HEK293T (cell line): Measurements from ENCODE around the gene CORT.
A peak's percentile ranks its signal among the peaks of the same experiment; 100 is the strongest.

Source experiments
- CTCF ChIA-PET: fragments of 350-600 bp; formaldehyde crosslinking; extraction: SDS; loops from one replicate; lab custom pipeline; 2021; ENCODE audit warnings: antibody characterized with exemption, inconsistent platforms; lab: Yijun Ruan, JAX
- POLR2A ChIA-PET: fragments of 350-600 bp; formaldehyde crosslinking; extraction: SDS; loops from one replicate; lab custom pipeline; 2020; ENCODE audit warnings: antibody characterized with exemption, inconsistent platforms; lab: Yijun Ruan, JAX
- DNase-seq: peaks from one replicate; pipeline ENCODE4 v3.0.0; 2012; ENCODE audit warnings: mixed read lengths; ENCODE audit errors: extremely low spot score
- ARNT ChIP-seq: fragments of 450-650 bp; IDR thresholded peaks from 2 replicates; pipeline ENCODE4 v1.6.1; 2017; ENCODE audit warnings: mild to moderate bottlenecking
- BHLHE40 ChIP-seq: fragments of 450-650 bp; IDR thresholded peaks from 2 replicates; pipeline ENCODE4 v1.6.1; 2016; ENCODE audit warnings: mild to moderate bottlenecking, moderate library complexity, borderline replicate concordance
- CTBP1 ChIP-seq: fragments of 450-650 bp; IDR thresholded peaks from 2 replicates; pipeline ENCODE4 v1.6.1; 2016; ENCODE audit warnings: borderline replicate concordance
- ELF4 ChIP-seq: fragments of 450-650 bp; IDR thresholded peaks from 2 replicates; pipeline ENCODE4 v1.6.1; 2017; ENCODE audit warnings: antibody characterized with exemption
- FOXA1 ChIP-seq: fragments of 450-650 bp; IDR thresholded peaks from 2 replicates; pipeline ENCODE4 v1.6.1; 2016; ENCODE audit warnings: mild to moderate bottlenecking
- FOXK2 ChIP-seq: fragments of 450-650 bp; IDR thresholded peaks from 2 replicates; pipeline ENCODE4 v1.6.1; 2016; ENCODE audit warnings: mild to moderate bottlenecking
- FOXM1 ChIP-seq: fragments of 450-650 bp; IDR thresholded peaks from 2 replicates; pipeline ENCODE4 v1.6.1; 2017; ENCODE audit warnings: mild to moderate bottlenecking, borderline replicate concordance
- HDGF ChIP-seq: fragments of 450-650 bp; IDR thresholded peaks from 2 replicates; pipeline ENCODE4 v1.6.1; 2017; ENCODE audit warnings: antibody characterized with exemption, borderline replicate concordance
- L3MBTL2 ChIP-seq: fragments of 450-650 bp; conservative IDR thresholded peaks from 2 replicates; pipeline ENCODE4 v1.6.1; 2016; ENCODE audit warnings: mild to moderate bottlenecking
- LEF1 ChIP-seq: fragments of 450-650 bp; IDR thresholded peaks from 2 replicates; pipeline ENCODE4 v1.6.1; 2017; ENCODE audit warnings: mild to moderate bottlenecking, borderline replicate concordance
- NFRKB ChIP-seq: fragments of 450-650 bp; IDR thresholded peaks from 2 replicates; pipeline ENCODE4 v1.6.1; 2016; ENCODE audit warnings: mild to moderate bottlenecking, moderate library complexity
- SP1 ChIP-seq: fragments of 450-650 bp; IDR thresholded peaks from 2 replicates; pipeline ENCODE4 v1.6.1; 2017
- SUZ12 ChIP-seq: fragments of 450-650 bp; IDR thresholded peaks from 2 replicates; pipeline ENCODE4 v1.6.1; 2016; ENCODE audit warnings: mild to moderate bottlenecking
- TARDBP ChIP-seq: fragments of 450-650 bp; IDR thresholded peaks from 2 replicates; pipeline ENCODE4 v1.6.1; 2016
- ZNF384 ChIP-seq: fragments of 450-650 bp; IDR thresholded peaks from 2 replicates; pipeline ENCODE4 v1.6.1; 2016
- TF ChIP-seq, protein P1 (sequence below): fragments of 450-650 bp; IDR thresholded peaks from 2 replicates; pipeline ENCODE4 v1.6.1; 2016

Gene CORT

DNA sequence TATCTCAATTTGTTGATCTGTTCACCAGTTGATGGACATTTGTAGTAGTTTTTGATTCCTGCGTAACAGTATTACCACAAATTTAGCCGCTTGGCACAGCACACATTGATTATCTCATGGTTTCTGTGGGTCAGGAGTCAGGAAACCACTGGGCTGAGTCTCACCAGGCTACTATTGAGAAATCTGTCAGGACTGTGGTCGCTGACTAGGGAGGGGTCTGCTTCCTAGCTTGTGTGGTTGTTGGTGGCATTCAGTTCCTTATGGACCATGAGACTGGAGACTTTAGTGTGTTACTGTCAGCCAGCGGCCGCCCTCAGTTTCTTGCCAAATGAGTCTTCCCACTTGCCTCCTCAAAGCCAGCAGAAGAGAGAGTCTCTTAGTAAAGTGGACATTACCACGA lies 34.7 kb downstream of the CORT start:
- POLR2A ChIA-PET, result interaction anchor here (0.6 kb wide), 1 partner anchor 520 kb away, joined by 3 read pairs; no protein-coding TSS in a partner anchor
- DNase-seq, result no peak
- TF ChIP-seq L3MBTL2 (no peak), ZNF384 (no peak), CTBP1 (no peak), LEF1 (no peak), FOXK2 (no peak), FOXM1 (no peak), NFRKB (no peak), BHLHE40 (no peak), TARDBP (no peak), ELF4 (no peak), SP1 (no peak)
- TF ChIP-seq, protein P1, sequence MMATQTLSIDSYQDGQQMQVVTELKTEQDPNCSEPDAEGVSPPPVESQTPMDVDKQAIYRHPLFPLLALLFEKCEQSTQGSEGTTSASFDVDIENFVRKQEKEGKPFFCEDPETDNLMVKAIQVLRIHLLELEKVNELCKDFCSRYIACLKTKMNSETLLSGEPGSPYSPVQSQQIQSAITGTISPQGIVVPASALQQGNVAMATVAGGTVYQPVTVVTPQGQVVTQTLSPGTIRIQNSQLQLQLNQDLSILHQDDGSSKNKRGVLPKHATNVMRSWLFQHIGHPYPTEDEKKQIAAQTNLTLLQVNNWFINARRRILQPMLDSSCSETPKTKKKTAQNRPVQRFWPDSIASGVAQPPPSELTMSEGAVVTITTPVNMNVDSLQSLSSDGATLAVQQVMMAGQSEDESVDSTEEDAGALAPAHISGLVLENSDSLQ, result no peak
- CTCF ChIA-PET, result interaction anchor here (0.7 kb wide), 1 partner anchor 1119 kb away, joined by 3 read pairs; no protein-coding TSS in a partner anchor

DNA sequence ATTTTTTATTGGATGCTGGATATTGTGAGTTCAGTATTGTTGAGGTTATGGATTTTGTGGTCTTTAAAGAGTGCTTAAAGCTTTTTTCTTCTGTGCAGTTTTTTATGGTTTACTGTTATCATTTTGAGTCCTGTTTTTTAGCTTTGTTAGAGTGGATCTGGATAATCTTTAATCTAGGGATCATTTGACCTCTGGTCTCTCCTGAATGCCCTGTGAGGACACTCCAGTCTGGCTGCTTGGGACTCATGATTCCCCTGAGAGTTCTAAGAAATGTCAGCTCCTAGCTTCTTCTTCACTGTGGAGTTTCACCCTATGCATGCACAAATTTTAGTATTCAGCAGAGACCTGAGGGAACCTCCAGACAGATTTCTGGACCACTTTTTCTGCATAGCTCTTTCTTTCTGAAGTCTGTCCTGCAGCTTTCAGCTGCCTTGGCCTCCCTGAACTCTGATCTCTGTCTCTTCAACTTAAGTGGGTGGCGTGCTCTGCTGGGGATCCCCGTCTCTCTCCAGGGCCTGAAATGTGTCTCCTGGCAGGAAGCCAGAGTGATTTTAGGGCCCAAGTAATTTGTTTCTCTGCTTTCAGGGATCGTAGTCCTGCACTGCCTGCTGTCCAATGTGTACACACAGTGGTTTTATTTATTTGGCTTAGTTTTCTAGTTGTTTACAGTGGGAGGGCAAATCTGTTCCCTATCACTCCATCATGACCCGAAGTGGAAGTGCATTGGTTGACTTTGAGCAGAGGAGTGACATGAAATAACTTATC lies 39.6 kb downstream of the CORT start:
- POLR2A ChIA-PET, result interaction anchor here (0.7 to 1.0 kb wide), 3 partner anchors 10 to 627 kb away, joined by 3 read pairs; partner anchors contain the start of gene CENPS
- CTCF ChIA-PET, result interaction anchor here (0.8 kb wide), 1 partner anchor 59 kb away, joined by 4 read pairs; the partner anchor contains the start of gene CENPS
- DNase-seq, result no peak
- TF ChIP-seq SP1 (no peak), ZNF384 (no peak), SUZ12 (no peak), ARNT (no peak), BHLHE40 (no peak)

DNA sequence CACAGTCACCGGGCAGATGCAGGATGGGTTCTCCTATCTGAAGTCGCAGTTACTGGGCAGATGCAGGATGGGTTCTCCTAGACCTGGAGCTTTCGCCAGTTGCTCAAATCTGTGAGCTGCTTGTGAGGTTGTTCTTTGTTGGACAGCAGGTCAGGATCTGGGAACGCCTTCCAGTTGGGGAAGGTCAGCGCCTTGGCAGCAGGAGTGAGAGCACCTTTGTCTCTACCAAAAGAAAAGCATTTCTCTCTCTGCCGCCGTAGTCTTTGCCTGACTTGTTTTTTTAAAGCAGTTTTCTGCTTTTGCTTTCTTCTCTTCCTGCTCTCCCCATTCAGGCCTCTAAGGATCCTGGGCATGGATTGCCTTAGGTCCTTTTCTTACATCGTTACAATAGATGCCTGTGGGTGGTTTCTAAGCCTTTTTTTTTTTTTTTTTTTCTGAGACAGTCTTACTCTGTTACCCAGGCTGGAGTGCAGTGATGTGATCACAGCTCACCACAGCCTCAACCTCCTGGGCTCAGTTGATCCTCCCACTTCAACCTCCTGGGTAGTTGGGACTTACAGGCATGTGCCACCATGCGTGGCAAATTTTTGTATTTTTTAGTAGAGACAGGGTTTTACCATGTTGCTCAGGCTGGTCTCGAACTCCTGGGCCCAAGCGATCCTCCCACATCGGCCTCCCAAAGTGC lies 40.6 kb downstream of the CORT start:
- DNase-seq, result no peak
- ChIA-PET POLR2A (no interaction called here), CTCF (interaction anchor here (0.7 to 5.9 kb wide), 2 partner anchors 61 to 1148 kb away, joined by 4 to 32 read pairs; partner anchors contain the start of gene CENPS)
- TF ChIP-seq NFRKB (no peak), ELF4 (no peak), FOXM1 (no peak), FOXK2 (no peak), FOXA1 (no peak), SP1 (no peak), HDGF (no peak)

DNA sequence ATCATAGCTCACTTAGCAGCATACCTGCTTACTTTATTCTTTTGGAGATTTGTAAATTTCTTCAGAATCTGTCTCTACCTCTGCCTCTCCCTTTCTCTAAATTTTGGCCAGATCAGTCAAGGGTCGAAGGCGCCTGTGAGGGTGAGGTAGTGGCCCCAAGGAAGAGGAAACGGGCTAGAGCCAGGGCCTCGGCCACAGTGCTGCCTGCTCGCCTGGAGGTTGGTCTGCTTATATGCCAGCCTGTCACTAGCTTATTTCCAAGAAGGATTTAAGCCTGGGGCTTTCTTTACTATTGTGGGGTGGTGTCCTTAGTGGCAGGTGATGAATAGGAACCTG lies 44.6 kb downstream of the CORT start:
- POLR2A ChIA-PET, result interaction anchor here (0.7 to 3.8 kb wide), 4 partner anchors 22 to 284 kb away, joined by 3 to 26 read pairs (median 3); partner anchors contain the start of genes CENPS, DFFA and KIF1B
- no peak for DNase-seq
- CTCF ChIA-PET, result interaction anchor here (0.8 to 5.9 kb wide), 9 partner anchors 9 to 436 kb away, joined by 3 to 32 read pairs (median 4); partner anchors contain the start of gene CENPS
- no peak for TF ChIP-seq ZNF384
- no peak for TF ChIP-seq FOXK2
- TF ChIP-seq FOXA1, result no peak
- TF ChIP-seq, protein P1, result no peak
- TF ChIP-seq FOXM1, result no peak
- no peak for TF ChIP-seq TARDBP
- no peak for TF ChIP-seq SUZ12
- no peak for TF ChIP-seq ELF4
- no peak for TF ChIP-seq LEF1
- no peak for TF ChIP-seq NFRKB
- no peak for TF ChIP-seq L3MBTL2
- no peak for TF ChIP-seq BHLHE40
- TF ChIP-seq HDGF, result no peak
- no peak for TF ChIP-seq SP1
- TF ChIP-seq CTBP1, result no peak
- TF ChIP-seq ARNT, result no peak

DNA sequence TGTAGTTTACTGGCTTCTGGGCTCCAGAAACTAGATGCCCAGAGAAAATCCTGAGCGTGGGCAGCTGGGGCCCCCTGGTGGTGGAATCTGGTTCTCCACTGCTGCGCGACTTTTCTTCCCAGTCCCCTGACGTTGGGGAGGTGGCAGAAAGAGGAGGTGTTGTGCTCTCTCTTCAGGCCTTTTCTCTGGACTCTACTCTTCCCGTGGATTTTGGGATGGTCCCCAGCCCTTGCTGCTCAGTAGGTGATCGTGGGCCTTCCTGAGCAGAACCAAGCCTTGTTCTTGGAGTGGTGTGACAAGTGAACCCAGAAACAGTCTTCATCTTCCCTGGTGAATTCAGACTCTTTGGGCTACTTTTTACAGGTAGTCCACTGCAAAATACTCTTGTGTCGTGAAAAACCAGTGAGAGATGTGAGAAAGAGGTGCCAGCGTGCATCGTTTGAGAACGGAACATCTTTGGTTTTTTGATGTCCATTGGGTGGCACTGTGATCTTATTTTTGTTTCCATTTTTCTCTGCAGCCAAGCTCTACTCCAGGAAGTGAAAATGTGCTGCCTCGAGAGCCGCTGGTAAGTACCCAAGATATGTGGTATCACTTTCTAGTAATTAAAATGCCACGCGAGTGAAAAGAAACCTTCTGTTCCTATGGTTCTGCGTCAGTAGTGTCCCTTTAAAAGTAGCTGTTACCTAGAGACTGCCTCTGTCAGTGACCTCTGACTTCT lies 45.1 kb downstream of the CORT start:
- peak; percentile 84 for DNase-seq
- TF ChIP-seq SP1, result no peak
- no peak for TF ChIP-seq ZNF384
- no peak for TF ChIP-seq NFRKB
- TF ChIP-seq SUZ12, result no peak
- no peak for TF ChIP-seq FOXK2
- TF ChIP-seq CTBP1, result no peak
- TF ChIP-seq BHLHE40, result no peak
- no peak for TF ChIP-seq TARDBP
- TF ChIP-seq, protein P1, result no peak
- TF ChIP-seq HDGF, result no peak
- no peak for TF ChIP-seq L3MBTL2
- no peak for TF ChIP-seq FOXM1
- CTCF ChIA-PET, result interaction anchor here (0.9 to 5.9 kb wide), 8 partner anchors 9 to 437 kb away, joined by 3 to 32 read pairs (median 6); partner anchors contain the start of gene CENPS
- POLR2A ChIA-PET, result interaction anchor here (0.7 to 3.8 kb wide), 3 partner anchors 23 to 285 kb away, joined by 3 to 26 read pairs (median 3); partner anchors contain the start of genes CENPS, DFFA and KIF1B
